Naive B cell (primary cell): ENCODE data around the gene ZSCAN2. TPM values are rescaled to one million over a fixed set of nuclear protein-coding genes. Genes with fewer than 3 reads are reported as not detected.

Experiments used
- ATAC-seq, 2 donors: fragments of 150-1000 bp; cut with Tn5 transposase; 2 replicates each; pipeline ENCODE4 v1.10.0; 2021; ENCODE audit warnings: low read depth in 2 of 2, mild to moderate bottlenecking in 2 of 2, moderate library complexity in 2 of 2
- DNase-seq: peaks from one replicate; pipeline ENCODE4 v3.0.0; 2022
- H3K27ac Mint-ChIP-seq, 6 donors: one replicate each; pipeline ENCODE4 v1.8.0; 2020 to 2022; ENCODE audit warnings: mild to moderate bottlenecking in 6 of 6, mixed read lengths in 6 of 6, moderate library complexity in 5 of 6, inconsistent platforms in 2 of 6
- H3K27me3 Mint-ChIP-seq, 3 donors: one replicate each; pipeline ENCODE4 v1.8.0; 2021 to 2022; ENCODE audit warnings: mixed read lengths in 3 of 3, mild to moderate bottlenecking in 1 of 3
- H3K36me3 Mint-ChIP-seq, 2 donors: one replicate each; pipeline ENCODE4 v1.8.0; 2020 to 2022; ENCODE audit warnings: mixed read lengths in 2 of 2, inconsistent platforms in 1 of 2, mild to moderate bottlenecking in 1 of 2
- H3K4me1 Mint-ChIP-seq, 3 donors: one replicate each; pipeline ENCODE4 v1.8.0; 2020 to 2022; ENCODE audit warnings: mixed read lengths in 3 of 3, inconsistent platforms in 1 of 3, mild to moderate bottlenecking in 1 of 3, moderate library complexity in 1 of 3
- H3K4me3 Mint-ChIP-seq, 8 donors: one replicate each; pipeline ENCODE4 v1.8.0; 2020 to 2022; ENCODE audit warnings: mild to moderate bottlenecking in 8 of 8, mixed read lengths in 8 of 8, moderate library complexity in 8 of 8, inconsistent platforms in 2 of 8
- H3K9me3 Mint-ChIP-seq, 7 donors: one replicate each; pipeline ENCODE4 v1.8.0; 2020 to 2022; ENCODE audit warnings: mixed read lengths in 7 of 7, mild to moderate bottlenecking in 5 of 7, inconsistent platforms in 2 of 7, moderate library complexity in 1 of 7
- polyA plus RNA-seq, 6 donors: library from polyadenylated mRNA; unstranded; fragments of 300-500 nt; fragmentation: Illumina TruSeq; gene quantifications; one replicate each; pipeline ENCODE4 v1.2.3, GENCODE V29; 2021; ENCODE audit warnings: low read depth in 6 of 6

The ZSCAN2 gene
- polyA plus RNA-seq, 6 donors from 2014 or later = 7.6 to 14.8 (median 9.0) TPM

GRCh38 chr15:84653910-84654688 is 53.3 kb downstream of the ZSCAN2 start, which contains the start of gene WDR73:
Gene WDR73 (minus strand): TSS chr15:84654283. CDS start chr15:84654274, 9 bp downstream.
- Mint-ChIP-seq H3K9me3 (no peaks in the 10 kb centered on the region), H3K4me1 (peaks cover 37 to 43% (median 40%) of the 10 kb centered on the region in 3 donors), H3K36me3 (peaks cover 2 to 12% of the 10 kb centered on the region in 2 donors), H3K4me3 (peak within 1 kb of the TSS; percentile 88 to 99 (median 98)), H3K27me3 (no peaks in the 10 kb centered on the region), H3K27ac (peak within 1 kb of the TSS; percentile 93 to 99 (median 96))
- ATAC-seq = peak; percentile 73 to 75
- DNase-seq = peak; percentile 96

DNA sequence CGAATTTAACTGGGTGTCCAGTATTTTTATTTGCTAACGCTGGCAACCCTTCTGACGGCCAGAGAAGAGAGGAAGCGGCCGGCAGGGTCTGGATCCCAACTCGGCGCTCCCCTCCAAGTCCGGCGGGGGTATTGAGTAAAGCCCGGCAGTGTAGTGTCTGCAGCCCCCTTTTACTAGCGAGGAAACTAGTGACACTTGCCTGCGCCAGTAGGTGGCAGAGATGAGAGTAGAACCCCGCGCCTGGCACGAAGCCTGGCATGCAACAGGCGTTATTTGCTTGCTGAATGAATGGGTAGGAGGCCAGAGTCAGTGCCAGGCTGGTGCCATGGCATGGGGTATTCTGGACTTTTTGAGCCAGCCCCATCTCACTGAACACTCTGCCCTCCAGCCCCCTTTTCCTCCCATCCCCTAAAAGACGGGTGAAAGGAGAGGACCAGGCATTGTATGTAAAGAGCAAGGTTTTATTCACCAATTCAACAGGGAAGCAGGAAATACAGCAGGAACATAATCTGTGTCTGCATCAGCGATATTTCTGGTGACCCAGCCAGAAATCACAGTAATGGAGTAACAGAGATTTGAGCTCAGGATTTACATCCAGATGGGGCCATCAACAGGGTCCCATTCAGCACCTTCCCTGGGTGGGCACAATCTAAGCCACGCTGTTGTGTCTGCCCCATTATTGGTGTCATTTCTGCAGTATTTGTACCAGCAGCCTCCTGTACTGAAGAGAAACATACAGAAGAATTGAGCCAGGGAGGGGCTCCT is 54.1 kb downstream of the ZSCAN2 start:
- H3K36me3 Mint-ChIP-seq = peaks cover 0 to 9% of the 10 kb centered on the region in 2 donors
- H3K4me1 Mint-ChIP-seq = peaks cover 40 to 51% (median 41%) of the 10 kb centered on the region in 3 donors
- DNase-seq (peak; percentile 67), ATAC-seq (peak; percentile 39 to 43)
- no peaks in the 10 kb centered on the region for H3K27me3 Mint-ChIP-seq
- no peaks in the 10 kb centered on the region for H3K9me3 Mint-ChIP-seq
- H3K4me3 Mint-ChIP-seq = peak overlapping the region; percentile 88 to 99 (median 98)
- H3K27ac Mint-ChIP-seq = peak overlapping the region in 4 of 6 donors; percentile 70 to 97 (median 92)

DNA sequence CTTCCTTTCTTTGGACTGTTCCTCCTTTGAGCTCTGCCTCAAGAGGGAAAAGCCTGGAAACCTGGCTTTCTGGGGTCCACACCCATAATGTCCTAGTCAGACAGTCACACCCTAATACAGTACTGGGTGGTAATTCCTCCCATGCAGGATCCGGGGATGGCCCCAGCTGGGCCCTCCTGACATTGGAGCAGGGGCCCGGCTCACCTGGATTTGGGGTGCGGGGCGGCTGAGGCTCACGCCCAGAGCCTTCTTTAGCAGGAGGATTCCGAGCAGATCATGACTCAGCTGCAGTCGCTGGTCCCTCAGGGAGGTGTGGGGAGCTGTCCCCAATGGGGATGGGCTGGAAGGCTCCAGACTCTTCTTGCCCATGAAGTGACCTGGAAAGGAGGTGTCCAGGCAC is 56.2 kb downstream of the ZSCAN2 start:
- peak overlapping the region in 2 of 6 donors; percentile 3 to 60 for H3K27ac Mint-ChIP-seq
- ATAC-seq (no peak), DNase-seq (no peak)
- H3K9me3 Mint-ChIP-seq = no peaks in the 10 kb centered on the region
- H3K36me3 Mint-ChIP-seq = no peaks in the 10 kb centered on the region
- no peaks in the 10 kb centered on the region for H3K27me3 Mint-ChIP-seq
- H3K4me3 Mint-ChIP-seq = peak overlapping the region in 7 of 8 donors; percentile 77 to 99 (median 83)
- peaks cover 36 to 52% (median 44%) of the 10 kb centered on the region in 3 donors for H3K4me1 Mint-ChIP-seq

- peak overlapping the region in 2 of 6 donors; percentile 47 to 60 for H3K27ac Mint-ChIP-seq
- peak overlapping the region; percentile 77 to 99 (median 82) for H3K4me3 Mint-ChIP-seq
- peaks cover 31 to 47% (median 41%) of the 10 kb centered on the region in 3 donors for H3K4me1 Mint-ChIP-seq
- no peaks in the 10 kb centered on the region for H3K9me3 Mint-ChIP-seq
- H3K36me3 Mint-ChIP-seq = no peaks in the 10 kb centered on the region
- no peak for ATAC-seq
- DNase-seq = no peak
- no peaks in the 10 kb centered on the region for H3K27me3 Mint-ChIP-seq
These were observed 56.9 kb downstream of the ZSCAN2 start for GRCh38 chr15:84657748-84658079.

- Mint-ChIP-seq H3K36me3 (no peaks in the 10 kb centered on the region), H3K27me3 (no peaks in the 10 kb centered on the region), H3K9me3 (no peaks in the 10 kb centered on the region), H3K4me3 (peak within 1 kb of the TSS; percentile 77 to 99 (median 88)), H3K27ac (peak within 1 kb of the TSS; percentile 74 to 90 (median 77)), H3K4me1 (peaks cover 31 to 47% (median 39%) of the 10 kb centered on the region in 3 donors)
- DNase-seq = peak; percentile 91
- peak; percentile 79 to 82 for ATAC-seq
These were observed 57.4 kb downstream of the ZSCAN2 start, which contains the start of gene NMB for GRCh38 chr15:84658080-84658787. Gene NMB (minus strand): TSS chr15:84658199. CDS start chr15:84658152, 47 bp downstream.

GRCh38 chr15:84658788-84659411 is 58.1 kb downstream of the ZSCAN2 start:
- H3K4me1 Mint-ChIP-seq = peaks cover 29 to 41% (median 32%) of the 10 kb centered on the region in 3 donors
- H3K27me3 Mint-ChIP-seq = no peaks in the 10 kb centered on the region
- no peaks in the 10 kb centered on the region for H3K36me3 Mint-ChIP-seq
- no peaks in the 10 kb centered on the region for H3K9me3 Mint-ChIP-seq
- no peak for ATAC-seq
- peak overlapping the region in 5 of 6 donors; percentile 63 to 90 (median 74) for H3K27ac Mint-ChIP-seq
- no peak for DNase-seq
- peak overlapping the region; percentile 77 to 99 (median 88) for H3K4me3 Mint-ChIP-seq

GRCh38 chr15:84659904-84660781 is 59.3 kb downstream of the ZSCAN2 start:
- no peak for ATAC-seq
- peaks cover 24 to 32% (median 26%) of the 10 kb centered on the region in 3 donors for H3K4me1 Mint-ChIP-seq
- no peaks in the 10 kb centered on the region for H3K36me3 Mint-ChIP-seq

GRCh38 chr15:84661001-84661400 is 60.2 kb downstream of the ZSCAN2 start:
- Mint-ChIP-seq H3K27ac (peak overlapping the region in 1 of 6 donors; percentile 39), H3K4me1 (peaks cover 16 to 27% (median 23%) of the 10 kb centered on the region in 3 donors), H3K4me3 (no peak overlapping the region)

More at GRCh38 chr15:84659904-84660781, 59.3 kb downstream of the ZSCAN2 start:
- peak overlapping the region; percentile 5 to 99 (median 74) for H3K4me3 Mint-ChIP-seq
- peak overlapping the region in 2 of 6 donors; percentile 32 to 69 for H3K27ac Mint-ChIP-seq
- DNase-seq = no peak
- no peaks in the 10 kb centered on the region for H3K9me3 Mint-ChIP-seq
- no peaks in the 10 kb centered on the region for H3K27me3 Mint-ChIP-seq

GRCh38 chr15:84666373-84666772 is 65.6 kb downstream of the ZSCAN2 start:
- Mint-ChIP-seq H3K27ac (peak overlapping the region in 3 of 6 donors; percentile 24 to 79 (median 49)), H3K36me3 (peaks cover 4 to 12% of the 10 kb centered on the region in 2 donors), H3K9me3 (no peaks in the 10 kb centered on the region), H3K4me3 (no peak overlapping the region), H3K27me3 (no peaks in the 10 kb centered on the region), H3K4me1 (no peaks in the 10 kb centered on the region)
- ATAC-seq (no peak), DNase-seq (no peak)

More at GRCh38 chr15:84661001-84661400, 60.2 kb downstream of the ZSCAN2 start:
- H3K9me3 Mint-ChIP-seq = no peaks in the 10 kb centered on the region
- no peak for ATAC-seq
- no peaks in the 10 kb centered on the region for H3K27me3 Mint-ChIP-seq
- DNase-seq = no peak
- H3K36me3 Mint-ChIP-seq = no peaks in the 10 kb centered on the region

GRCh38 chr15:84668221-84668982 is 67.6 kb downstream of the ZSCAN2 start:
- no peak for DNase-seq
- H3K9me3 Mint-ChIP-seq = no peaks in the 10 kb centered on the region
- H3K27me3 Mint-ChIP-seq = no peaks in the 10 kb centered on the region
- H3K4me1 Mint-ChIP-seq = peaks cover 0 to 3% (median 0%) of the 10 kb centered on the region in 3 donors
- H3K36me3 Mint-ChIP-seq = peaks cover 4 to 20% of the 10 kb centered on the region in 2 donors
- ATAC-seq = no peak
- H3K27ac Mint-ChIP-seq = no peak overlapping the region
- H3K4me3 Mint-ChIP-seq = no peak overlapping the region

DNA sequence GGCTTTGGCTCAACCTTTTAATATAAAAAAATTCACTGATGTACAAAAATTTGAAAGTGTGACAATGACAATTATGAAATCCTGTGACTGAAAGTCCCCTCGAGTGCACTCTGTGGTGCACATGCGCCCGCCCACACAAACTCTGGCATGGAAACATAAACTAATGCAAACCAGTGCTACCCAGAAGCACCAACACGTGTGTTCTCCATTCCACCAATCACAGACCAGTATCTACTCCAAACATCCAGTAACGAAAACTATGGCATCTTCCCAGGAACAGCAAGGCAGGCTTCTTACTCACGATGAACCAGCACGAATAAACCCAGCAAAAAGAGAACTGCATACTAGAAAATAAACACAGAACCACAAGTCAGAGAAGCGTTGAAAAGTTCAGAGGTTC is 68.9 kb downstream of the ZSCAN2 start:
- no peak for ATAC-seq
- no peak for DNase-seq
- Mint-ChIP-seq H3K9me3 (no peaks in the 10 kb centered on the region), H3K36me3 (peaks cover 4 to 23% of the 10 kb centered on the region in 2 donors), H3K27me3 (no peaks in the 10 kb centered on the region), H3K27ac (peak overlapping the region in 1 of 6 donors; percentile 64), H3K4me1 (peaks cover 0 to 3% (median 0%) of the 10 kb centered on the region in 3 donors), H3K4me3 (peak overlapping the region in 1 of 8 donors; percentile 16)
